ENCODE results near the gene ALOX15.
"Not testable (repeated sequence)": the region's sequence is repeated elsewhere in the genome, so short reads cannot be mapped to it uniquely, and the experiment has no call there.

DNA sequence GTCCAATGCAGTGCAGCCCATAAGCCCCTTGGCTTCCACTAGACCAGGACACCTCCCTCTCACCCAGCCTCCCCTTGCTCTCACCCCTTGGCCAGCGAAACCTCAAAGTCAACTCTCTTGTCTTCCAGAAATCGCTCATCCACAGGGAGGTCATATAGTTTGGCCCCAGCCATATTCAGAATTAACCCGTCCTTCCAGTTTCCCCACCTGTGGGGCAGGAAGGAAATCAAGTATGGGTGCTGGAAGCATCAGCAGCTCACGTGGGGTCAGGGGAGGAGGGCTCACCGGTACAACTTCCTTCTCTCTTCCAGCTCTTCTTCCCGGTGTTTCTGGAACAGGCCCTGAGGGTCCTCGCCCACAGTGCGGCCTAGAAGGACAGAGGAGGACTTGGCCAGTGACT is 2.7 kb downstream of the ALOX15 start:
- not testable (repeated sequence) for TF ChIP-seq CTCF, POLR2A, EP300 (IDR thresholded peaks at IDR 0.05)

Measured in ovary (tissue), 3 donors.